ENCODE measurements around the gene RNF144B.
"Not testable (repeated sequence)": the region's sequence is repeated elsewhere in the genome, so short reads cannot be mapped to it uniquely, and the experiment has no call there.

The RNF144B gene

GRCh38 chr6:18409602-18410001 lies 22.5 kb downstream of the RNF144B start:
- not testable (repeated sequence) for DNase-seq (ENCODE audit: low spot score)

- DNase-seq (ENCODE audit: low spot score): no peak
These were observed 23.3 kb downstream of the RNF144B start for GRCh38 chr6:18410412-18410811.

GRCh38 chr6:18412068-18412467 lies 24.9 kb downstream of the RNF144B start:
- DNase-seq (ENCODE audit: low spot score): no peak

GRCh38 chr6:18412644-18413043 lies 25.5 kb downstream of the RNF144B start:
- DNase-seq (ENCODE audit: low spot score): no peak

GRCh38 chr6:18413381-18413780 lies 26.2 kb downstream of the RNF144B start:
- no peak for DNase-seq (ENCODE audit: low spot score)

- DNase-seq (ENCODE audit: low spot score): no peak
These were observed 27.0 kb downstream of the RNF144B start for GRCh38 chr6:18414116-18414515.

- no peak for DNase-seq (ENCODE audit: low spot score)
These were observed 28.1 kb downstream of the RNF144B start for GRCh38 chr6:18415207-18415606.

- DNase-seq (ENCODE audit: low spot score): no peak
These were observed 28.7 kb downstream of the RNF144B start for GRCh38 chr6:18415671-18416340.

- no peak for DNase-seq (ENCODE audit: low spot score)
These were observed 29.2 kb downstream of the RNF144B start for GRCh38 chr6:18416341-18416679.

GRCh38 chr6:18420328-18420727 lies 33.2 kb downstream of the RNF144B start:
- DNase-seq (ENCODE audit: low spot score): no peak

- DNase-seq (ENCODE audit: low spot score): no peak
These were observed 35.0 kb downstream of the RNF144B start for GRCh38 chr6:18422136-18422535.

- DNase-seq (ENCODE audit: low spot score): no peak
These were observed 36.3 kb downstream of the RNF144B start for GRCh38 chr6:18423426-18423825.

GRCh38 chr6:18424201-18424600 lies 37.1 kb downstream of the RNF144B start:
- DNase-seq (ENCODE audit: low spot score): no peak

- DNase-seq (ENCODE audit: low spot score): no peak
These were observed 38.1 kb downstream of the RNF144B start for GRCh38 chr6:18425218-18425617.

GRCh38 chr6:18427296-18427695 lies 40.1 kb downstream of the RNF144B start:
- no peak for DNase-seq (ENCODE audit: low spot score)

GRCh38 chr6:18429655-18430297 lies 42.6 kb downstream of the RNF144B start:
- no peak for DNase-seq (ENCODE audit: low spot score)

- no peak for DNase-seq (ENCODE audit: low spot score)
These were observed 44.4 kb downstream of the RNF144B start for GRCh38 chr6:18431581-18431980.

- no peak for DNase-seq (ENCODE audit: low spot score)
These were observed 45.0 kb downstream of the RNF144B start for GRCh38 chr6:18432180-18432579.

- no peak for DNase-seq (ENCODE audit: low spot score)
These were observed 45.5 kb downstream of the RNF144B start for GRCh38 chr6:18432619-18433018.

GRCh38 chr6:18433059-18433458 lies 45.9 kb downstream of the RNF144B start:
- no peak for DNase-seq (ENCODE audit: low spot score)

GRCh38 chr6:18436341-18436740 lies 49.2 kb downstream of the RNF144B start:
- no peak for DNase-seq (ENCODE audit: low spot score)

- DNase-seq (ENCODE audit: low spot score): no peak
These were observed 52.4 kb downstream of the RNF144B start for GRCh38 chr6:18439581-18439980.

- DNase-seq (ENCODE audit: low spot score): no peak
These were observed 54.3 kb downstream of the RNF144B start for GRCh38 chr6:18441251-18441979.
